ENCODE results near the gene AGAP1. TPM values are rescaled to one million over a fixed set of nuclear protein-coding genes. Genes with fewer than 3 reads are reported as not detected.

Gene AGAP1
- total and polyA plus RNA-seq, 7 donors: 10.8 to 42.7 (median 18.6) TPM

- Histone ChIP-seq H3K27me3 (no peaks in the 10 kb centered on the region), H3K4me1 (peaks cover 0 to 19% (median 12%) of the 10 kb centered on the region in 4 donors), H3K9me3 (no peaks in the 10 kb centered on the region), H3K27ac (no peak overlapping the region), H3K36me3 (no peaks in the 10 kb centered on the region), H3K4me3 (no peak overlapping the region)
- TF ChIP-seq EP300 (IDR thresholded peaks at IDR 0.05) (no peak), POLR2AphosphoS5 (IDR thresholded peaks at IDR 0.05) (no peak), POLR2A (IDR thresholded peaks at IDR 0.05) (no peak)
- TF ChIP-seq, protein P1, sequence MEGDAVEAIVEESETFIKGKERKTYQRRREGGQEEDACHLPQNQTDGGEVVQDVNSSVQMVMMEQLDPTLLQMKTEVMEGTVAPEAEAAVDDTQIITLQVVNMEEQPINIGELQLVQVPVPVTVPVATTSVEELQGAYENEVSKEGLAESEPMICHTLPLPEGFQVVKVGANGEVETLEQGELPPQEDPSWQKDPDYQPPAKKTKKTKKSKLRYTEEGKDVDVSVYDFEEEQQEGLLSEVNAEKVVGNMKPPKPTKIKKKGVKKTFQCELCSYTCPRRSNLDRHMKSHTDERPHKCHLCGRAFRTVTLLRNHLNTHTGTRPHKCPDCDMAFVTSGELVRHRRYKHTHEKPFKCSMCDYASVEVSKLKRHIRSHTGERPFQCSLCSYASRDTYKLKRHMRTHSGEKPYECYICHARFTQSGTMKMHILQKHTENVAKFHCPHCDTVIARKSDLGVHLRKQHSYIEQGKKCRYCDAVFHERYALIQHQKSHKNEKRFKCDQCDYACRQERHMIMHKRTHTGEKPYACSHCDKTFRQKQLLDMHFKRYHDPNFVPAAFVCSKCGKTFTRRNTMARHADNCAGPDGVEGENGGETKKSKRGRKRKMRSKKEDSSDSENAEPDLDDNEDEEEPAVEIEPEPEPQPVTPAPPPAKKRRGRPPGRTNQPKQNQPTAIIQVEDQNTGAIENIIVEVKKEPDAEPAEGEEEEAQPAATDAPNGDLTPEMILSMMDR (IDR thresholded peaks at IDR 0.05): no peak
- no peak for DNase-seq
- 84 to 88% methylated on average over 6 of the region's 6 CpGs for WGBS, 2 donors
- intact Hi-C loops (cut with DNase I): no loop called here
Observed at GRCh38 chr2:235613649-235614048, 119.8 kb downstream of the AGAP1 start.

GRCh38 chr2:235614176-235614860 is 120.5 kb downstream of the AGAP1 start:
- Histone ChIP-seq H3K4me1 (peaks cover 0 to 16% (median 10%) of the 10 kb centered on the region in 4 donors), H3K27me3 (no peaks in the 10 kb centered on the region), H3K36me3 (no peaks in the 10 kb centered on the region), H3K27ac (peak overlapping the region in 3 of 4 donors; percentile 16 to 62 (median 35)), H3K9me3 (no peaks in the 10 kb centered on the region), H3K4me3 (no peak overlapping the region)
- 49 to 70% methylated on average over 14 of the region's 14 CpGs for WGBS, 2 donors
- TF ChIP-seq, protein P1 (IDR thresholded peaks at IDR 0.05): no peak
- TF ChIP-seq POLR2AphosphoS5 (IDR thresholded peaks at IDR 0.05) (no peak), POLR2A (IDR thresholded peaks at IDR 0.05) (no peak), EP300 (IDR thresholded peaks at IDR 0.05) (no peak)
- DNase-seq: no peak
- intact Hi-C loops (cut with DNase I): no loop called here

DNA sequence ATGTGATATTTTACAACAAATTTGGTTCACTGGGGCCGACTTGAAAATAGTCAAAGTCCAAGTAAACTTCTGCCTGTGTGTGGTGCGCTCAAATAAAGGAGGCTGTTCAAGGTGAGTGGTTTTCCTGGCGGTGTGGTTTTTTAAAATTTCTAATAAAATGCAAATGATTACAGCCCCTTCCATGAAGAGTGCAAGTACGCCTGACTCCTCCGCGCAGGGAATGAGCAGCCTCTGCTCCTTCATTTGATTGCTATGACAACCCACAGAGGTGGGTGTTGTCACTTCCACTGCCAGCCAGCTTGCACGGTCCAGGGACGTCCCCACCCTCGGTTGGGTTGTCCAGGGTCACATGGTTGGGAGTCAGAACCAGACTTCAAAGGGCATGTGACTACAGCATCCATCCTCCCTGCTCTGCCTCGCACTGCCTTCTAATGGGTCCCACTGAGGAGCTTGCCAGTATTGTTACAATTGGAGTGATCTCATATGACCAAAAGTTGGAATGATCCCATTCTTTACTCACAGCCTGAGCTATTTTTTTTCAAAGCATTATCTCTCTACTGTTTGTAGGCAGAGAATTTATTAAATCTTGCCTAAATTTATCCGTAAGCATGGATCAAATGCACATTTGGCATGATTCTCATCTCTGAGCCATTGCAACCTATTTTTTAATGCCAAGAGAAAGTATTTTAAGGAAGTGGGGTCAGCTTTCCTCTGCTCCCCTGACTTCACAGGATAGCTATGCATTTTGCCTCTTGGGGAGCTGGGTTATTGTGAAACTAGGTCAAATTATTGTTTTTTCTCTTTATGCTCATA is 121.3 kb downstream of the AGAP1 start:
- no peak overlapping the region for H3K4me3 ChIP-seq
- peak overlapping the region; percentile 16 to 62 (median 26) for H3K27ac ChIP-seq
- H3K36me3 ChIP-seq: no peaks in the 10 kb centered on the region
- intact Hi-C loops (cut with DNase I): no loop called here
- WGBS, 2 donors: 38 to 58% methylated on average over 11 of the region's 11 CpGs
- H3K27me3 ChIP-seq: no peaks in the 10 kb centered on the region
- peaks cover 0 to 16% (median 10%) of the 10 kb centered on the region in 4 donors for H3K4me1 ChIP-seq
- peak; percentile 87 for DNase-seq
- no peaks in the 10 kb centered on the region for H3K9me3 ChIP-seq
- TF ChIP-seq, protein P1 (IDR thresholded peaks at IDR 0.05): no peak
- peak in 2 of 4 donors; percentile 20 to 36 for TF ChIP-seq POLR2AphosphoS5 (IDR thresholded peaks at IDR 0.05)

- Histone ChIP-seq H3K27ac (peak overlapping the region; percentile 30 to 62 (median 36)), H3K9me3 (no peaks in the 10 kb centered on the region), H3K4me1 (peaks cover 0 to 16% (median 10%) of the 10 kb centered on the region in 4 donors), H3K4me3 (no peak overlapping the region), H3K36me3 (no peaks in the 10 kb centered on the region), H3K27me3 (no peaks in the 10 kb centered on the region)
- no peak for DNase-seq
- TF ChIP-seq POLR2AphosphoS5 (IDR thresholded peaks at IDR 0.05) (no peak), EP300 (IDR thresholded peaks at IDR 0.05) (no peak), POLR2A (IDR thresholded peaks at IDR 0.05) (no peak)
- TF ChIP-seq, protein P1 (IDR thresholded peaks at IDR 0.05): no peak
- 43 to 49% methylated on average over 2 of the region's 2 CpGs for WGBS, 2 donors
- intact Hi-C loops (cut with DNase I): no loop called here
Observed at GRCh38 chr2:235616885-235617284, 123.0 kb downstream of the AGAP1 start.

Measured in sigmoid colon (tissue), 7 donors.